Measurements from ENCODE around the gene EFHC2.
"Not testable (repeated sequence)": the region's sequence is repeated elsewhere in the genome, so short reads cannot be mapped to it uniquely, and the experiment has no call there.

Gene EFHC2

GRCh38 chrX:44228621-44229020 is 114.9 kb downstream of the EFHC2 start:
- DNase-seq = peak; percentile 29

- no peak for DNase-seq
These were observed 115.5 kb downstream of the EFHC2 start for GRCh38 chrX:44227991-44228390.

- DNase-seq = no peak
These were observed 117.8 kb downstream of the EFHC2 start for GRCh38 chrX:44225667-44226066.

DNA sequence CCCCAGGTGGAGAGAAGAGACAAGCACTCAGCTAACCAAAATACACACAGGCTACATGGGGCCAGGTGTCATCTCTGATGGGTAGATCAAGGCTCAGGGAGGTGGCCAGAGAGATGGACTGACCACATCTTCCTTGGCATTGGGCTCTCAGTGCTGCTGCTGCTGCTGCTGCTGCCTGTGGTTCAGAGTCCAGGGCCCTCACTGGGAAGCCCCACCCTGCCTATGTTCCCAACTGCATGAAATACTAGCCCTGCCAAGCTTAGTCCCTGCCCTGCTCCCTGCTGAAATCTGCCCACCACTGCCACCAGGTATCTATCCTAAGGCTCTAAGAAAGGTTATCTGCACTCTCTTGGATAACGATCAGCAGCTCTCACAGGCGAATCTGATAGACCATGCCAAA is 118.7 kb downstream of the EFHC2 start:
- no peak for DNase-seq

DNA sequence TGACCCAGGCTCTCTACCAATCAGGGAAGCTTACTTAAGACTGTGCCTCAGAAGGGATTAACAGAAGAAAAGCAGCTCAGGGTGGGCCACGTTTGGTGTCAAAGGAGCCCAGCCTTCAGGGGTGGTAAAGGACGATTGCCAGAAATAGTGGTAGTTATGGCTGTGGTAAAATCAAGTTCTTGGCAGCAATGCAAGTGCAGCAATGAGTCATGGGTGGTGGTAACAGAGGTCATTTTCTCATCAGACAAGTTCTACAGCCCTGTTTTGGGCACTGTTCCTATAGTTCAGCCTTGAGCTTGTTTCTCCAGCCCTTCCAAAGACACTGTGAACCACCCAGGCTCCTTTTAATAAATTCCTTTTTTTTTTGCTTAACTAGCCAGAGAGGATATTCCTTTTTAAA is 120.3 kb downstream of the EFHC2 start:
- no peak for DNase-seq

- DNase-seq = no peak
These were observed 125.0 kb downstream of the EFHC2 start for GRCh38 chrX:44218465-44218864.

DNA sequence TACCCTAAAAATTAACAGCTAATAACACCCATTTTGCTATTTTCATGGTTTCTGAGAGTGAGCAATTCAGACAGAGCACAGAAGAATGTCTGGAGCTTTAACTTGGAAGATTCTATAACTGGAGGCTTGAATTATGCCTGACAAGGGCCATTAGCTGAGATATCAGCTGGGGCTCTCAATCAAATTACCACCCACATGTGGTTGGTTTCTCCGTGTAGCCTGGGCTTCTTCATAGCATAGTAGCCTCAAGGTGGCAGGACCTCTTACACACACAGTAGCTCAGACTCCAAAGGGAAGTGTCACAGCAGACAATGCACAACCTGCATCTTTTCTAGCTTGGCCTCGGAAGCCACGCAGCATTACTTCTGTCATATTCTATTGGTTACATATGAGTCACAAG is 127.3 kb downstream of the EFHC2 start:
- DNase-seq = no peak

DNA sequence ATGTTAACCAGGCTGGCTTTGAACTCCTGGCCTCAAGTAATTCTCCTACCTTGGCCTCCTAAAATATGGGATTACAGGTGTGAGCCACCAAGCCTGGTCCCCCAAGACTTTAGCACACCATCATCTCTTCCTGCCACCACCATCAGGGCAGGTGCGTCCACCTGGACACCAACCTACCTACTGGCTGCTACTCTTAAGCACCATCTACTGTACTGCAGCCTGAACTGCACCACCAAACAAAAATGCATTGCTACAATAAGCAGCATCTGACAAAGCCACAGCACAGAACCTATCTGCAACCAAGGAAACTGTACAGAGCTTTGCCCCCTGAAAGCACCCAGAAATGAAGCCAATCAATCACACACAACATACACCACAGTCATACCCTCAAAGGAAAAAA is 139.7 kb downstream of the EFHC2 start:
- DNase-seq = no peak

DNA sequence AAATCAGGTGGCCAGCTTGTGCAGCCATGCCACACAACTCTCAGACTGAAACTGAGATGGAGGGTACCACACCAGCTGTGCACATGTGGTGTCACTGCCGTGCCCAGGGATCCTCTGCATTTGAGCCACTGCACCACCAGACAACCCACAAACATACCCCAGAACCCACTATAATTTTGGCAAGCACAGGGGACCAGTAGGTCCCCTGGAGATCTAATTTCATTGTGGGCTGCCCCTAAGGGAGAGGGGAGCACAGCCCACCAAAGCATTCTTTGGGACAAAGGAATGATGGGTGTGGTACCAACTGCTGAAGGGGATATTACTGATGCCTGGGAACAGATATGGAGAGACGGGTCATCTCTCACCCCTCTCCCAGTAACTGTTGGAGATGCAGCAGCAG is 140.9 kb downstream of the EFHC2 start:
- DNase-seq = no peak

GRCh38 chrX:44189116-44189515 is 154.4 kb downstream of the EFHC2 start:
- DNase-seq = no peak

DNA sequence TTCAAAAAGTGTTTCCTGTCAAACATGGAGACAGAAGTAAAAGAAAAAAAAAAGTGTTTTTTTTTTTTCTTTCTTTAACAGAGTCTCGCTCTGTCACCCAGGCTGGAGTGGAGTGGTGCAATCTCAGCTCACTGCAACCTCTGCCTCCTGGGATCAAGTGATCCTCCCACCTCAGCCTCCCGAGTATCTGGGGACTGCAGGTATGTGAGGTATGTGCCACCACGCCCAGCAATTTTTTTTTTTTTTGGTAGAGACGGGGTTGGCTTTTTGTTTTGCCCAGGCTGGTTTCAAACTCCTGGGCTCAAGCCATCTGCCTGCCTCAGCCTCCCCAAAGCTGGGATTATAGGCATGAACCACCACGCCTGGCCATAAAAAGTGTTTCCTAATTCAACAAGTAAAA is 155.6 kb downstream of the EFHC2 start:
- DNase-seq = not testable (repeated sequence)

GRCh38 chrX:44183329-44183728 is 160.1 kb downstream of the EFHC2 start:
- no peak for DNase-seq

DNA sequence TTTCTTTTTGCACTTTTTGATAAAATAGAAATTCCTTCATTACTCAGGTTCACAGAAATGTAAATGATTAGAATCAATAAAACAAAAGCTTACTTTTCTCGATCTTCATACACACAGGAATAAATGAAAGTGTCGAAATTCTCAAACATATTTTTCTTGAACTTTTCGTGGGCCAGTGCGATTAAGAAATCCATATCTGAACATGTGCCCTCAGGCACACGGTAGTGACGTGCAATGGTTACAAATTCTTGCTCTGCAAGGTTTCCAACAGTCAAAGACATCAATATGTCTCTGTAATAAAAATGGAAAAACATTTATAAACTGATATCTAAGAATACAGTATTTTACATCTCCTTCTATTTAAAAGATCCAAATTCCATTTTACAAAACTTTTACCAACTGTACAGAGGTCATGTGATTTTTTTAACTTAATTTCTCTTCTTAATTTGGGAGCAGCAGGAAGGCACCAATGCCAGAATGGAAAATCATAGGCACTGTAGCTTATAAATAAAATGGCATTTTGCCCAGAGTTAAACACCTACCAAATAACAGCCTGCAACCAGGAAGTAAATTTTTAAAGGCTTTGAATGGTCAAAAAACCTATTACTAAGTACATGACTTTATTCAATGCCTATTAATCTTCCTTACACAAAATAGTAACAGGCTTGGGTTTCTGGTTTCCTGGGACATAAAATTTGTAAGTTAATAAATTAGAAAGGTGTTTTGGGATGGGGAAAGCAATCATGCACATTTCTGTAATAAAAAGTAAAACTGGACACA is 165.0 kb downstream of the EFHC2 start:
- no peak for DNase-seq

DNA sequence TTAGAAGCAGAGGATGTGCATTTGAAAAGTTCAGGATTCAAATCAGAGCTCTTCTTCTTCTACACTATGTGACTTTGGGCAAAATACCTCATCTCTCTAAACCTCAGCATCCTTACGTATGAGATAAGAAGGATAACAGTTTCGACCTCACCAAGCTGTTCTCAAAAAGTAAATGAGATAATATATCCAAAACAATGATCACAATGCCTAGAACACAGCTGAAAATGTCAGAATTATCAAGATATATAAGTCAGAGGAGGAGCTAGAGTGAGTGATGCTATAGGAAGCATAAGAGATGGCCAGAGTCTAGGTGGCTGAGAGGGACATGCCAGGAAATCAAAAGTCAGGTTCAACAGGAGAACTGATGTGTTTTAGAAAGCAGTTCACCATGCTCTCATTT is 168.0 kb downstream of the EFHC2 start:
- no peak for DNase-seq

GRCh38 chrX:44174061-44174460 is 169.4 kb downstream of the EFHC2 start:
- DNase-seq = no peak

- no peak for DNase-seq
These were observed 170.3 kb downstream of the EFHC2 start for GRCh38 chrX:44173219-44173618.

- DNase-seq = no peak
These were observed 176.4 kb downstream of the EFHC2 start for GRCh38 chrX:44167116-44167515.

GRCh38 chrX:44162964-44163475 is 180.5 kb downstream of the EFHC2 start:
- no peak for DNase-seq

GRCh38 chrX:44157858-44158257 is 185.6 kb downstream of the EFHC2 start:
- DNase-seq = no peak

DNA sequence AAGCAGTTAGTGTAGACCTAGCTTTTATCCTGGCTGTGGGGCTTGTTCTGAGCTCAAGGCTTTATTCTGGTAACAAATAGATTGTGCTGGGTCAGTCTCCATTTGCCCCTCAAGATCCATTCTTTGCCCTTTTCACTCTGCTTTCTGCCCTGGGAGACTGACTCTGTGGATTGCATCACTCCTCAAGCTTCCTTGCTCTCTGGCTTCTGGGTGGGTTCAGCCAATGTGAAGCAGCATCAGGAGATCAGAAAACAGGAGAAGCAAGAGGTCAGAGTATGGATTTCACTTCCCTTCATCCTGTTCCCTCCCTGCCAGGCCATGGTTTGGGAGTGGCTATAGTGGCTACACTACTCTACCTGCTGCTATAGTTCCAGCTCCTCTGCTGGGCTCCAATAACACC is 186.2 kb downstream of the EFHC2 start:
- DNase-seq = no peak

GRCh38 chrX:44156726-44157125 is 186.7 kb downstream of the EFHC2 start:
- no peak for DNase-seq

- no peak for DNase-seq
These were observed 188.3 kb downstream of the EFHC2 start for GRCh38 chrX:44155126-44155525.

GRCh38 chrX:44152852-44153251 is 190.6 kb downstream of the EFHC2 start:
- no peak for DNase-seq

GRCh38 chrX:44147130-44147529 is 196.3 kb downstream of the EFHC2 start:
- no peak for DNase-seq
